GM23248 (cell line): Measurements from ENCODE around the gene NAT8.
"Not testable (repeated sequence)": the region's sequence is repeated elsewhere in the genome, so short reads cannot be mapped to it uniquely, and the experiment has no call there.

ENCODE experiments used
- EZH2 ChIP-seq: fragments of 200-600 bp; sonication (generic); IDR thresholded peaks from 2 replicates; pipeline ENCODE4 v1.6.1; 2018; ENCODE audit warnings: antibody characterized with exemption, mild to moderate bottlenecking; ENCODE audit not compliant: insufficient read depth, poor library complexity, severe bottlenecking
- EZH2phosphoT487 ChIP-seq: fragments of 200-600 bp; sonication (generic); IDR thresholded peaks from 2 replicates; pipeline ENCODE4 v1.6.1; 2018; ENCODE audit warnings: antibody characterized with exemption, moderate library complexity, mild to moderate bottlenecking, low read depth; ENCODE audit not compliant: insufficient read depth

DNA sequence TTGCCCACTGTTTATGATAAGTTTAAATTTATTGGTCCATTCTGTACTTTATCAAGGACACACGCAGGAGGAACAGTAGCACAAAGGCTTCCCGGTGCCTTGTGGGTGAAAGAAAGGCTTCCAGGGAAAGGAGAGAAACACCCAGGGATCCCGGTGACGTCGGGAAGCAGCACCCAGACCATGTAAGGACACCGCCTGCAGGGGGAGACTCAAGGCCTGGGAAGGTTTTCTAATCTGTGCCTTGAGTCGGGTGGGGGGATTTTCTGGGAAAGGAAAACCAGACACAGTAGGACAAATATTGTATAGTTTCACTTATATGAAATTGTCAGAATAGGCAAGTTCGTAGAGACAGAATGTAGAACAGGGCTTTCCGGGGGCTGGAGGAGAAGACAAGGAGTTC, 42.7 kb upstream of the NAT8 start:
- TF ChIP-seq EZH2phosphoT487, EZH2: not testable (repeated sequence)
